Activated T-cell treated with anti-CD3 and anti-CD28 coated beads for 48 hours (primary cell): ENCODE data around the gene MALAT1.

ENCODE experiments used
- DNase-seq: peaks from one replicate; pipeline ENCODE4 v3.0.0-alpha.2; 2020; ENCODE audit warnings: low read depth

Gene MALAT1

DNA sequence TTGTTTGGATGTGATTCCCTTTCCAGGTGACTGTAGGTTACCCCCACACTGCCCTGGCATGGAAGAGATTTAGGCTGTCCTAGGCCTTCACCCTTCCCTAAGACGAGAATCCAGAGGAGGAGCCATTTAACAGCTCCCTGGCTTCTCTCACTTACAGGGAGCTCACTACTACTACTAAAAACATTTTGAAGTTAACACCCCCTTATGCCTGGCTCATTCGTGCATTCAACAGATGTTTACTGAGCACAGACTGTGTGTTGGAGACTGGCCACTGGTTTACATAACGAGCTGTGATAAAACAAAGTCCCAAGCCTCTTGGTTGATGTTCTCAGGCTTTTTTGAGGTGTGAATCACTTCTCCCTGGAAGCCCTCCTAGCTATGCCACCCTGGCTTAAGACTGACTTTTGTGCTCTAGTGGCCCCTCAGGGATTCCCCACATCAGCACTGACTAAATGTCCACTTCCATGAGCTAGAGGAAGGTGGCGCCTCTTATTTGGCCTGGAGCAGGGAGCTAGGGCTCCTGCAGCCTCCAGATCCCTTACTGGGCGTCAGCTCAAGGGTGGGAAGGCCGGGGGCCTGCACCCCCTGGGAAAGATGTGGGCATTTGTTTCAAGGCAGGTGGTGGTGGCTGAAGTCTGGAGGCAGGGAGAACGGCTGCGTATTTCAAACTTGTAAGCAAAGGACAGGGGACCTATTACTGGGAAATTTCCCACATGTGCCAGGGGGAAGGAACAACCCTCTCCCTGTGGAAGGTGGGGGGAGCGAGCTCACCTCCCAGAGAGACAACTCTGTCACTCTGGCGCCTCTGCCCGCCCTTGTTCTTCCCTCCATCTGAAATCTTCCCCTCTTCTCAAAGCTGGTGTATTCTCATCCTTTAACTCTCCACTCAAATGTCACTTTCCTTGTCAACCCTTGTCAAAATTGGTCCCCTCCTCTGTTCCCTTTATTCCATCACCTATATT, 19.4 kb upstream of the MALAT1 start:
- DNase-seq = no peak

DNA sequence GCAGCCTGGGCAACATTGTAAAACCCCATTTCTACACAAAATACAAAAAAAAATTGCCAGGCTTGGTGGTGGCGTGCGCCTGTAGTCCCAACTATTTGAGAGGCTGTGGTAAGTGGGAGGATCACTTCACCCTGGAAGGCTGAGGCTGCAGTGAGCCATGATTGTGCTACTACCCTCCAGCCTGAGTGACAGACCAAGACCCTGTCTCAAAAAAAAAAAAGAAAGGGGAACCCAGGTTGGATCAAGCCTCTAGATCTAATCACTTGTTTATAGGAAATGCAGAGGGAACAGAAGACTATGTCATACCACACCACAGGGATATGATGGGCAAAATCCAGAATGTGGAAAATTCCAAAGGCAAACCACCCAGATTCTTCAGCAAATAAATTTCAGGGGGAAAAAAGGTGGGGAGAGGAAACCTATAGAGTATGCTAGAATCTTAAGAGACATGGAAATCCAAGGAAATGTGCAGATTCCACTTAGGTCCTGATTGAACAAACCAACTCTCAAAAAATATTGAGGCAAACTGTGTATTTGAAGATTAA, 16.5 kb upstream of the MALAT1 start:
- DNase-seq = no peak

DNA sequence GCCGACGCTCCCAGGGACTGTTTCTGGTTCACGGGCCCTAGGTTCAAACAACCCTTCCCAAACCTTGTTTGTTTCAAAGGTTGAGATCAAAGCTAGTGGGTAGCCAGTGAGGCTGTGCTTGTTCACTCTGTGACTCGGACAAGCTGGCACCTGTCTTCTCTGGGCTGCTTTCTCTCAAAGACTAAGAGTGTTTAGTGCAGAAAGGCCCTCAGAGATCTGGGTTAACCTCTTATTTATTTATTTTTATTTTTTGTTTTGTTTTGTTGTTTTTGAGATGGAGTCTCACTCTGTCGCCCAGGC, 13.0 kb upstream of the MALAT1 start:
- DNase-seq = no peak

DNA sequence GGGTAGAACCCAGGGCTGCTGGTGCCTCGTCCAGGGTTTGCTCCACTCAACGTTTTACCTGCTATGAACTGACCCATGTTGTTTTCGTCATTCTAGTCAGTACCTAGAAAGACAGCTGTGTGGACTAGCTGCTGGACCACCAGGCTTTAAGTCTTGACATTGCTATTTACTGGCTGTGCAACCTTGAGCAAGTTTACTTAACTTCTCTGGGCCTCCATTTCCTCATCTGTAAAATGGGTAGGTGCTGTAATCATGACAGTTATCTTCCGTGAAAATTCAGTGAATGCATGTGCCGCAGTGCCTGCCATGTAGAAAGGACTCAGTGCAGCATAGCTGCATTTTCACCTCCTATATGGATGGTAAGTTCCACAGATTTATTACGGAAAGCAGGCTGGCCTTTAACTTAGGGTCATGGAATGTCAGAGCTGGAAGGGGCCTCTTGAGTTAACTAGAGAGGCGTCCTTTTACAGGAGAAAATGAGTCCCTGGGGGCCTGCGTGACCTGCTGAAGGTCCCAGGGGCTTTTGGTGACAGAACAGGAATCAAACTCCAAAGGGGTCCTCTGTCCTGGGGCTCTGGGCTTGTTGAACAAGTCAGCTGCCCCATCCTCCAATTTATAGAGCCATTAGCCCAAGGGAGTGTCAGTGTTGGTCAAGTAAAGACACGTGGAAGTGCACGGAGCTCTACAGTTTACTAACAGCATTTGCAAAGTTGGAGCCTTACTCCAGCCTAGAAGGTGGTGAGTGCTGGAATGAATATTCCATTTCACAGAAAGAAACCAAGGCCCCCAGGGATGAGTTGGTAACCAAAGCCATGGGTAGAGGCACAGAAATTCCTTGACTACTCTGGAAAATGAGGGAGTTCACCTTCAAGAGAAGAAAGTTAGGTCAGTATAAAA, 12.0 kb upstream of the MALAT1 start:
- DNase-seq = no peak

DNA sequence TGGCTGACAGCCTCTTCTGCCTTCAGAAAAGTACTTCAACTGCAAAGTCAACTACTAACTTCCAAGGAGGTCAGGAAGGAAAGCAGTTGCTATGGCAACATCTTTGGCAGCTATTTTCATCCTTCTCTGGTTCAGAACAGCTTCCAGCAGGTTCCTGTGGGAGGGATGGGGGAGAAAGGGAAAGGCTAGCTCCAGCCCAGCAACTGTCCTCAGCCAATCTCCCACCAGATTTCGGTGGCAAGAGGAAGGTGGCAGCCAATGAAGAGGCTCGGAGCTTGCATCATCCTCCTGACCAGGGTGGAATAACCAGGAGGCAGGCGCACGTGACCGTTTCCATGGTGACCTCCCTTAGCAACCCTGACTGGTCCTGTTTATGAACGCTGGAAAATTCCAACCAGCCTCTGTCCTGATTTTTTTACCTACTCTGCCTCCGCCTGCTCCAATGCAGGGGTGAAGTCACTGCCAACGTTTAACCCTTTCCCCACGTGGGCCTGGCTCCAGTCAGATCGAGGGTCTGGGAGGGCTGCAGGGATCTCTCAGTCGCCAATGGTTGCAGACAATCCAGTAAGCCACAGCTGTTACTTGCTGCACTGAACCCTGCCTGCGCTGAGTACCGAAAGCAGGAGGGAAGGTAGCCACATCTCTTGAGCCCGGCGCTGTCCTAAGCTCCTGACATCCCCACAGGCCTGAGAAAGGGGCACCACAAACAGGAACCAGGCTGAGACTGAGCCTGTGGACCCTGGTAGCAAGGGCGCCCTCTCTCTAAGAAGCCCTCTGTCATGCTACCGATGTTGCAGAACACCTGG, 11.2 kb upstream of the MALAT1 start:
- peak; percentile 29 for DNase-seq

DNA sequence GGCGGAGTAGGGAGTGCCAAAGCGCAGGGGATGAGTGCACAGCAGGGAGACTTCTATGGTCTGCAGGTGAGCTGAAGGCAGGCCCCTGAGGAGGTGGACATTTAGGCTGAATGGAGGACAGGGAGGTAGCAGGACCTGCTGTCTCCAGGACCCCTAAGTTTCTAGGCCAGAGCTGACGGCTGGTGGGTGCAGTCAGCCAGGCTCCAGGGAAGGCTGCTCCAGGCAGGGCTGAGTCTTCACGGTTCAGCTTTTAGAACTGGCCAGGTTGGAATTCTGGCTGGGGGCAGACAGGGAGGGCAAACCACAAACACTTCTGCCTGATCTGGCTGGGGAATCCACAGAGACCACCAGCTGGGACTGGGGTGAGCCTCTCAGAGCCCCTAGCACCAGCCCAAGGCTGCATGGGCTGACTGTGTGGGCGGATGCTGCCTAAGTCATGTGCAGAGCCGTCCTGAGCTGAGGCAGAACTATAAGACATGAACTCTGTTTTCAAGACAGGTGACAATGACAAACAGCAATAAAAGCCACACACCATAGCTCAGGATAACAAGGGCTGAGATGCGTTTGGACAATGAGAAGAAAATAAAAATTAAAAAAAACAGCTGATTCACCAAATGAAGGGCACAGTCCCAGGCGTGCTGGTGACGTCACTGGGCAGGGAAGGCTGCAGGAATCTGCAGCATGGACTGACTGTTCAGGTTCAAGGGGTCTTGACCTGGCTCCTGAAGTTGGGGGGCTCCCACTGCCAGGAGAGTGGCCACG, 10.4 kb upstream of the MALAT1 start:
- DNase-seq = no peak

DNA sequence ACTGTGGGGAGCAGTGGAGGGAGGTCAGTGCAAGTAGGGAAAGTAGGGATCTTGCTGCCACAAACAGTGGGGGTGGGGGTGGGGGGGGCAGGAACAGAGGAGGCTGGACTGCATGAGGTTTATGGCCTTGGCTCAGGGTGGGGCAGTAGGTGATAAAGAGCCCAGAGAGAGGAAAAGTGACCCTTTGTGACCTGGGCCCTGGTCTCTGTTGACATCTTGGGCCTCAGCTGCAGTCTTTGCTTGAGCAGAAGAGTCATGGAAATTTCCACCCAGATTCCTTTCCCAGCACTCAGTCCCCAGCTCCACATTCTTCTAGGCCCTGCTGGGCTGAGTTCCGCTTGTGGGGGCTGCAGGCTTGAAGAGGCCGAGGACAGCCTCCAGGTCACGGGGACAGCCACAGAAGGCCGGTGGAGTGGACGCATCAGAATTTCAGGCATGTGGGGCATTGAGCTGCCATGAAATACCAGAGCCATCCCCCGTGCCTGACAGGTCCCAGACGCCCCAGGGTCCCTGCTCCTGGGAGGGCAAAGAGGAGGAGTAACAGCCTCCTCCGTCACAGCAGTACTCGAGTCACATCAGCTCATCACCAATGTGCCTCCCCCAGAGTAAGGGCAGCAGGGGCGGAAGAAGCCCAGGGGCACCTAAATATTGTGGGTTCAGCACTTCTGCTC, 9.7 kb upstream of the MALAT1 start:
- no peak for DNase-seq

DNA sequence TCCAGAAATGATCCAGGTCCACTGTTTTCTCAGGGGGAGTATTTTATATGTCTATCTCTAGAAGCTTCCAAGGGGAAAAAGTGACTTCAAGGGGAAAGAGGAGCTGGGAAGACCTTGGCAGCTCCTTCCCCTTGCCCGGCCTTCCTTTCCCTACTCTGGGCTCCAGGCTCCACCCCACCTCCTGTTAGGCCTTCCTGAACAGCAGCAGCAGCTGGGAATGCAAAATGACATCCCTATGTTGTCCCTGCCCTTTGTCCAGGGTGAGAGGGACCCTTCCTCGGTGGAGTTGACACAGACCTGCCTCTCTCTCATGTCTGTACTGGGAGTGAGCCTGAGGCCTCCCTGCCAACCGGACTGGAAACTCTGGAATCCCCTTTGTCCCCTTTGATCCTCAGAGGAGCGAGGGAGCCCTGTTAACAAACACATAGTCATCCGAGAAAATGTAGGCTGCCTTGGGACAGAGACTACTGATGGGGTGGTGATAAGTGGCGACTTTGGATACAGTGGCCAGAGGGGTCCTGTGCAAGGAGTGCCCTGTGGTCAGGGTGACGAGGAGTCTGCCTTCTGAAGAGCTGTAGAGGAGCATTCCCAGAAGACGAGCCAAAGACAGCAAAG, 9.0 kb upstream of the MALAT1 start:
- no peak for DNase-seq

DNA sequence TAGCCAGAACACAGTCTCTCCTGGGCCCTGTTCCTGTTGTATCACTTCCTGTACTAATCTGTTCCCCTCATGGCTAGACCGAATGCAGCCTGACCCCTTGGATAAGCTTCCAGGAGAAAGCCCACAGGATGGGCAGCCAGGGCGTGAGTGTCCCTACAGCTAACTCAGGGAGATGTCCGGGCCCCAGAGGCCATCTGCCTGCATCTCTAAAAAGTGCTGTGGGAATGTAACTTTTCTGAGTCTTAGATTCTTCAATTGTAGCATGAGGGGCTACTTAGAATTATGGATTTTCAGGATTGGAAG, 7.7 kb upstream of the MALAT1 start:
- no peak for DNase-seq

DNA sequence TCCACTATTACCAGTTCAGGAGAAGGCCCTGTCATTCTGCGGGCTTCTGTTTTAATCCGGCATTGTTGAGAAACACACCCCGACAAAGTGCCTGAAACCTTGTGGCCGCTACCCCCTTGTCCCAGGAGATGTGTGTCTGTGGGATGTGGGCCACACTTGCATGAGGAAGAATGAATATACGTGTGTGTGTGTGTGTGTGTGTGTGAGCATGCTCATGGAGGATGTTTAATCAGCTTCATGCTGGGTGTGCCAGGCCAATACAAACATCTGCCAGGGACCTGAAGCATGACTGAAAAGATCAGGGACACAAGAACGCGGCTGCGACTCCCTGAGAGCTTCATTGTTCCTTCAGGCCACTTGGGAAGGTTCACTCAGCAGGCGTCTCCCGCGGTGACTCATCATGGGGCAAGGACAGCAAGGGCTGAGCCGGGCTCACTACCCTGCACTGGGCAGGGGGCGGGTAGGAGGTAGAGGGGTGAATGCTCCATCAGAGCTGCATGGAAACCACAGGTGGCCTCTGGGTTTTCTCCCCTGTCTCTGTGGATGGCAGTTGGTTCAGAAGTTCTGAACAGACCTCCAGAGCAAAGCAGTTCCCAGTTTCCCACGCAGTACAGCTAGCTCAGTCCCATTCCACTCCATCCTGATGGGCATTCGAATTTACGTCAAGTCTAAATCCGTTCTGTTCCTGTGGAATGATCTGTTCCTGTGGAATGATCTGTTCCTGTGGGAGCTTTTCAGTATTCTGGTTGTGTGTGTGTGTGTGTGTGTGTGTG, 7.0 kb upstream of the MALAT1 start:
- no peak for DNase-seq

DNA sequence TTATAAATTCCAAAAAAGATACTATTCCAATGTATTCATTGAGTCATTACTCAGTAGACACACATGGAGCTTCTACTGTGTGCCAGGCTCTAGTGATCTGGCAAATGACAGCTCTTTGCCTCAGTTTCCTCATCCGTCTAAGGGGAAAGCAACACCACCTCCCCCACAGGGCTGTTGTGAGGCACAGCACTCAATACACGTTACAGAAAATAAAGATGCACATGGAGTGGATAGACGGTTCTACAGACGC, 6.5 kb upstream of the MALAT1 start:
- no peak for DNase-seq

DNA sequence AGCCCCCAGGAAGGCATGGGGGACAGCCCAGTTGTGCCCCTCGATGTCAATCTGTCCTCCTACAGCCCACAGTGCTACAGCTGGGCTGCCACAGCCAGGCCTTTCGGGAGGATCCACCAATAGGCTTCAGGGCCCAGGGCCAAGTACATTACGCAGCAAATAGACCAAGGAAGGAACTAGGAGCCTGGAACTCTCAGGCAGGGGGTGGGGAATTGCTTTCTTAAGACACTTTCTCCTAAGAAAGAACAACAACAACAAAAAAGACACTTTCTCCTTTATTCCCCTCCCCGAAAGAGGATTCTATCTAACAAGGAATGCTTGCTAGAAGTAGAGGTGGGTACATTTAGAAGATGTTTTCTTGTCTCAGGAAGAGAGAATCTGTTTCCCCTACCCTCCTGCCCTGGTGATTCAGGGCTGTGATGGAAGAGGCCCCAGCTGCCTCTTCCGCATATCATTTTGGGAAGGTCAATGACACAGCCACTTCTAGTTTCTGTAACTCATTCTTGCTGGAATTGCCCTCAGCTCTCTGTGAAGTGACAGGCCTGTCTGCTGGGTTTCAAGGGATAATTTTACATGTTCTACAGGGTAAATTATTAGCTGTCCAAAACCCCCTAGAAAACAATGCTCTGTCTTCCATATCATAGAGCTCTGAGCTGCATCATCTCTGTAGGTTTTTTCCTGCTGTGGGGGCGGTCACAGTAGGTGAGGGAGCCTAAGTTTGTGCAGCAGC, 6.0 kb upstream of the MALAT1 start:
- DNase-seq = peak; percentile 28

DNA sequence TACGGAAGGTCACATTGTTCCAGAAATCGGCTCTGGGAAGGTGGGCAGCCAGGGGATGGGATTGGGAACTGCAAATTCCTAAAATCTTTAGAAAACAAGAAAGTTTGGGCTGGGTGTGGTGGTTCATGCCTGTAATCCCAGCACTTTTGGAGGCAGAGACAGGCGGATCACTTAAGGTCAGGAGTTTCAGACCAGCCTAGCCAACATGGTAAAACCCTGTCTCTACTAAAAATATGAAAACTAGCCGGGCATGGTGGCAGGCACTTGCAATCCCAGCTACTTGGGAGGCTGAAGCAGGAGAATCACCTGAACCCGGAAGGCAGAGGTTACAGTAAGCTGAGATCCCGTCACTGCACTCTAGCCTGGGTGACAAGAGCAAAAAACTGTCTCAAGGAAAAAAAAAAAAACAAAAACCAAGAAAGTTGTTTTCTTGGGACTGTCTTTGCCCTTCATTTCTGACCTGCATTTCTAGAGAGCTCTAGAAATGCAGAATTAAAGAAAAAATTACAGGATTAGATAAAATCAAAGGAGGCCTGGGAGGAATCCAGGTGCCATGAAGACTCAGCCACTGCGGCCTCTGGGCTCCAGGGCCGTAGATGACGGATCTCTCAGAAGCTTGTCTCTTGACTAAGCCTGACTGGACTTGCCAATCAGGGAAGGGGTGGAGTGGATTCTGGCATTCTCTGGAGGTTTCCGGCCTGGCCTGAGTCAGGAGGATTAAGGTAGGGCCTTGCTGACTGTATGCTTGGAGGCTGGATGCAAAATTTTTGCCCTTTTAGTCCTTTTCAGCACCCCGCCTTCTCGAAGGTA, 5.3 kb upstream of the MALAT1 start:
- no peak for DNase-seq

DNA sequence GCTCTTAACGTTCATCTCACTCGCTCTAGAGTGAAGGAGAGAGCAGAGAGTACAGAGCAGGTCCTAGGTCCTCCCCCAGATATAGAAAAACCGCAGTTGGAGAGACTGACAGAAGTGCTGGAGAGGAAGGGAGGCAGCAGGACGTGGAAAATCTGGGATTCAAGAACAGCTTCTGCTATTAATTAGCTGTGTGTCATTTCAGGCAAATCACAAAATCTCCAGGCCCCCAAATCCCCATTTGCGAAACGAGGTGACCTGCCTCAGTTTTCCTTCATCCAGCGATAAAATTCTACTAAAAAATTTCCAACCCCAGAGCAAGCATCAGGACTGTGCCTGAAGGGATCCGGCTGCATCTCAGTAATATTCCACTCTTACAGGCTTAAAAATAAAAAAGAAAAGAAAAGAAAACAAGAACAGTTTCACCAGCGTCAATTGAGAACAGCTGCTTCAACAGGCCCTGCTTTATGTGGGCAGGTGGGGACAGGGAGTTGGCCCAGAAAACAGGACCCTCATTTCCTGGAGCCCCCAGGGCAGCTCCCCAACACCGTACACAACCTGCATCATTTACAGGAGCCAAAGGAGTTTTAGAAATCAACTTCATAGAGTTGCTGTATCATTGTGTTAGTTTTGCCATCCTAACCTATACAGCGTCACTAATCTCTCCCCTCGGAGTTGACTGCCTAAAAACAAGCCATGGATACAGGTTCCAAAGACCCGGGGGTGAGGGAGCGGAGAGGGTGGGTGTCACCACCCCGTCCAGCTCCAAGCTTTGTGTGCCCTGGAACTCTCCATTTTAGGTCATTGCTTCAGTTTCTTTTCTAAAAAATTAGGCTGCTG, 2.3 kb upstream of the MALAT1 start:
- no peak for DNase-seq

DNA sequence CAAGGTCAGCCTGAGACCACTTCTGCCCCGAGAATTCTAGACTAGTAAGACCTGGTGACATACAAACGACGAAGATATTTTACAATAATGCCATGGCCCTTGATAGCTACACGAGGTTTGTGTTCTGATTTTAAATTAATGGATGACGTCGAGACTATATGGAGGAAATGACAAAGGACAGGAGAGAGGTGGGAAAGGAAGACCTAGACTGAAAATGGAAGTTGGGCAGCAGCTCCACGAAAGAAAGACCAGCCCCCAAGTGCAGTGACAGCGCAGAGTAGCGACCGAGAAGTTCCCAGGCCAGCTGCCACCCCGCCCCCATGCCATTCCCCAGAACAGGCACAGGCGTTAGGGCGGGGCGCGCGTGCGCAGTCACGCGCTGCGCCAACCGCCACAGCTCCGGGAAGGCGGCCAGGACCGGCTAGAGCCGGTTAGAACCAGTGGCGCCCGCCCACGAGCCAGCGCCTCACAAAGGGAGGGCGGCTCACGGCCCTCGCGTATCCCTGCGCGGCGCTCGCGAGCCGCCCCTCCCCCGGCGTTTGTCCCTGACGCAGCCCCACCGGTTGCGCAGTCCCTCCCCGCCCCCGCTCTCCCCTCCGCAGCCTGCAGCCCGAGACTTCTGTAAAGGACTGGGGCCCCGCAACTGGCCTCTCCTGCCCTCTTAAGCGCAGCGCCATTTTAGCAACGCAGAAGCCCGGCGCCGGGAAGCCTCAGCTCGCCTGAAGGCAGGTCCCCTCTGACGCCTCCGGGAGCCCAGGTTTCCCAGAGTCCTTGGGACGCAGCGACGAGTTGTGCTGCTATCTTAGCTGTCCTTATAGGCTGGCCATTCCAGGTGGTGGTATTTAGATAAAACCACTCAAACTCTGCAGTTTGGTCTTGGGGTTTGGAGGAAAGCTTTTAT, 1.5 kb upstream of the MALAT1 start:
- DNase-seq = peak; percentile 100

DNA sequence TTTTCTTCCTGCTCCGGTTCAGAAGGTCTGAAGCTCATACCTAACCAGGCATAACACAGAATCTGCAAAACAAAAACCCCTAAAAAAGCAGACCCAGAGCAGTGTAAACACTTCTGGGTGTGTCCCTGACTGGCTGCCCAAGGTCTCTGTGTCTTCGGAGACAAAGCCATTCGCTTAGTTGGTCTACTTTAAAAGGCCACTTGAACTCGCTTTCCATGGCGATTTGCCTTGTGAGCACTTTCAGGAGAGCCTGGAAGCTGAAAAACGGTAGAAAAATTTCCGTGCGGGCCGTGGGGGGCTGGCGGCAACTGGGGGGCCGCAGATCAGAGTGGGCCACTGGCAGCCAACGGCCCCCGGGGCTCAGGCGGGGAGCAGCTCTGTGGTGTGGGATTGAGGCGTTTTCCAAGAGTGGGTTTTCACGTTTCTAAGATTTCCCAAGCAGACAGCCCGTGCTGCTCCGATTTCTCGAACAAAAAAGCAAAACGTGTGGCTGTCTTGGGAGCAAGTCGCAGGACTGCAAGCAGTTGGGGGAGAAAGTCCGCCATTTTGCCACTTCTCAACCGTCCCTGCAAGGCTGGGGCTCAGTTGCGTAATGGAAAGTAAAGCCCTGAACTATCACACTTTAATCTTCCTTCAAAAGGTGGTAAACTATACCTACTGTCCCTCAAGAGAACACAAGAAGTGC, 661 bp upstream of the MALAT1 start:
- DNase-seq = peak; percentile 55
